ENCODE data around the gene XRCC1. TPM values are rescaled to one million over a fixed set of nuclear protein-coding genes. Genes with fewer than 3 reads are reported as not detected.

XRCC1 gene
- total RNA-seq, 1 donor from 2014 or later: 12.8 TPM

GRCh38 chr19:43538922-43539321 lies 36.4 kb downstream of the XRCC1 start:
- Histone ChIP-seq H3K4me1 (peaks cover 17% of the 10 kb centered on the region), H3K27ac (replicated peaks) (no peak overlapping the region), H3K4me3 (no peak overlapping the region), H3K27me3 (ENCODE audit: low read depth) (no peaks in the 10 kb centered on the region), H3K9me3 (replicated peaks) (peaks cover 15% of the 10 kb centered on the region), H3K36me3 (peaks cover 61% of the 10 kb centered on the region)
- TF ChIP-seq CTCF (IDR thresholded peaks at IDR 0.05; ENCODE audit: borderline replicate concordance): no peak
- DNase-seq: no peak
- intact Hi-C loops (cut with micrococcal nuclease): no loop called here

- Histone ChIP-seq H3K4me1 (peaks cover 32% of the 10 kb centered on the region), H3K9me3 (replicated peaks) (peaks cover 15% of the 10 kb centered on the region), H3K27me3 (ENCODE audit: low read depth) (no peaks in the 10 kb centered on the region), H3K36me3 (peaks cover 27% of the 10 kb centered on the region), H3K4me3 (peak overlapping the region; percentile 77), H3K27ac (replicated peaks) (peak overlapping the region; percentile 96)
- intact Hi-C loops (cut with micrococcal nuclease): no loop called here
- DNase-seq: peak; percentile 70
- peak; percentile 72 for TF ChIP-seq CTCF (IDR thresholded peaks at IDR 0.05; ENCODE audit: borderline replicate concordance)
These were observed 40.2 kb downstream of the XRCC1 start for GRCh38 chr19:43534816-43535761.

GRCh38 chr19:43534305-43534815 lies 41.0 kb downstream of the XRCC1 start:
- peaks cover 32% of the 10 kb centered on the region for H3K4me1 ChIP-seq
- H3K4me3 ChIP-seq: peak overlapping the region; percentile 77
- no peak for DNase-seq
- H3K27me3 ChIP-seq (ENCODE audit: low read depth): no peaks in the 10 kb centered on the region
- intact Hi-C loops (cut with micrococcal nuclease): no loop called here
- H3K27ac ChIP-seq (replicated peaks): peak overlapping the region; percentile 96
- H3K36me3 ChIP-seq: peaks cover 19% of the 10 kb centered on the region
- H3K9me3 ChIP-seq (replicated peaks): peaks cover 12% of the 10 kb centered on the region
- no peak for TF ChIP-seq CTCF (IDR thresholded peaks at IDR 0.05; ENCODE audit: borderline replicate concordance)

DNA sequence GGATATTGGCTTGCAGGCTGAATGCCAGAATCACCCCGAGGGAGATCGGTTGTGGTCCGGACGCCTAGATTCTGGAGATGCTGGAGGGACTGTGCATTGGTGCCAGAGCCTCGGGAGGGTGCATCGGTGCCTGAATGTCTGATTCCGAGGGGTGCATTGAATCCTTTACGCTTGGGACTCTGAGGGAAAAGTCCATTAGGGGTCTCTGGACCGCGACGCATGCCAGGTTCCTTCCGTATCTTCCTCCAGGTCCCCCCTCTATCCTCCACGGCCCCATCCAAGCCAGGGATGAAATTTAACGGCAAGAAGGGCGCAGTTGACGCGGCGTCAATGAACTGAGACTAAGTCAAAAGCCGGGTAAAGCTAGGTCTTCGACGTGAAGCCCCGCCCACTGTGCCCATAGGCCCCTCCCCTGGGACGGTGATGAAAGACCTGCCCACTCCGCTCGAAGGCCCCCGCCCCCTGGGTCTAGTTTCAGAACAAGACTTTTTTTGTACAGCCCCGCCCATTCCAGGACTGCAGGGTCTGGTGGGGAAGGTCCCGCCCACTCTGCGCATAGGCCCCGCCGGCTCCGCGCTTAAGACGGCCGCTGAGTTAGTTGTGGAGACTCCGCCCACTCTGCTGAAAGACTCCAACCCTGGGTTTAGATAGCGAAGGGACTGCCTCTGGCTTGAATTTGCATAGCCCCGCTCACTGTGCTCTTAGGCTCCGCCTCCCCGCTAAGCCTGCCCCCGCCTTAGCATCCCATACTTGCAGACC lies 41.6 kb downstream of the XRCC1 start:
- Histone ChIP-seq H3K27me3 (ENCODE audit: low read depth) (no peaks in the 10 kb centered on the region), H3K27ac (replicated peaks) (peak overlapping the region; percentile 96), H3K4me1 (peaks cover 32% of the 10 kb centered on the region), H3K4me3 (peak overlapping the region; percentile 77), H3K9me3 (replicated peaks) (peaks cover 5% of the 10 kb centered on the region), H3K36me3 (peaks cover 13% of the 10 kb centered on the region)
- peak; percentile 97 for DNase-seq
- intact Hi-C loops (cut with micrococcal nuclease): no loop called here
- TF ChIP-seq CTCF (IDR thresholded peaks at IDR 0.05; ENCODE audit: borderline replicate concordance): no peak

DNA sequence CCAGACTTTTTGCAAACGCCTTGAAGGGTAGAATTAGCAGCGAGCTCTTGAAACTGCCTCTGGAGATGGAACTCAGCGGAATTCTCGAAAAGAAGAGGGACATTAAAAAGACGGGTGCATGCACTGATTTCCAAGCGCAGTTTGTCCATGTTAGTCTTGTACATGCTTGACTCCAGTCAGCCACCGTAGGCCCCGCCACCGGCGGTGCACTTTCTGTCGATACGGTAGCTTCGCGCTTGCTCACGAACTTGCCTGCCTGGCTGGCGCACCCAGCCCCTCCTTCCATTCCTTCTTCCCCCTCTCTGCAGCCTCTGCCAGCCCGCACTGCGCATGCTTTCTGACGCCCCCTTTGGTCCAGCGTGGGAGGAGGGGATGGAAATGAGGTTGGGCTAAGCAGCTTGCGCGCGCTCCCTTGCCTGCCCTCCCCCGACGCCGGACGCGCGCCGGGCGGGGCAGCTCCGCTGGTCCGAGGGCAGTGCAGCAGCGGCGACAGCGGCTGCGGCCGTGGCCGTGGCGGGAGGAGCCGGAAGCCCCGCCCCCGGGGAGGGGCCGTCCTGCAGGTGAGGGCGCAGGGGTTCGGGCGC lies 42.3 kb downstream of the XRCC1 start, which contains the start of gene ZNF575:
Gene ZNF575, plus strand, starts transcription at position 227 of the 584 bp plus-strand sequence. CDS start 1,235 bp downstream, outside the sequence.
- Histone ChIP-seq H3K9me3 (replicated peaks) (no peaks in the 10 kb centered on the region), H3K4me3 (peak within 1 kb of the TSS; percentile 77), H3K4me1 (peaks cover 35% of the 10 kb centered on the region), H3K36me3 (peaks cover 6% of the 10 kb centered on the region), H3K27me3 (ENCODE audit: low read depth) (no peaks in the 10 kb centered on the region), H3K27ac (replicated peaks) (peak within 1 kb of the TSS; percentile 96)
- intact Hi-C loops (cut with micrococcal nuclease): no loop called here
- no peak for TF ChIP-seq CTCF (IDR thresholded peaks at IDR 0.05; ENCODE audit: borderline replicate concordance)
- peak; percentile 91 for DNase-seq
